GM21576 (cell line): Measurements from ENCODE around the gene CSNK2A2.

ENCODE experiments used
- ATAC-seq: cut with Tn5 transposase; IDR thresholded peaks from one replicate; pipeline ENCODE4 v1.9.1; 2021; ENCODE audit warnings: mild to moderate bottlenecking, moderate library complexity; ENCODE audit not compliant: unreplicated experiment

The CSNK2A2 gene

GRCh38 chr16:58114827-58115825 lies 82.8 kb downstream of the CSNK2A2 start:
- no peak for ATAC-seq

GRCh38 chr16:58111302-58111627 lies 86.6 kb downstream of the CSNK2A2 start:
- no peak for ATAC-seq

- ATAC-seq, result no peak
Observed at GRCh38 chr16:58110571-58111301, 87.2 kb downstream of the CSNK2A2 start.

- ATAC-seq, result no peak
Observed at GRCh38 chr16:58109881-58110280, 88.0 kb downstream of the CSNK2A2 start.

GRCh38 chr16:58109330-58109729 lies 88.6 kb downstream of the CSNK2A2 start:
- peak; percentile 61 for ATAC-seq
